H1 (cell line): ENCODE results near the gene ZFYVE1. TPM values are rescaled to one million over a fixed set of nuclear protein-coding genes. Genes with fewer than 3 reads are reported as not detected.

ENCODE experiments used
- CTCF ChIA-PET: fragments of 300-600 bp; sonication (Branson Sonifier 250); formaldehyde crosslinking; loops from one replicate; lab custom pipeline; 2021; ENCODE audit not compliant: partially characterized antibody; lab: Charles Lee
- POLR2A ChIA-PET: fragments of 300-600 bp; sonication (Branson Sonifier 250); formaldehyde crosslinking; loops from one replicate; lab custom pipeline; 2021; ENCODE audit warnings: inconsistent platforms; ENCODE audit not compliant: partially characterized antibody; lab: Charles Lee
- DNase-seq, 2 experiments: peaks; one replicate each; pipeline versions ENCODE4 v3.0.0 to v3.0.0-alpha.2; 2010 to 2022; ENCODE audit warnings: low spot score in 2 of 2, low read depth in 1 of 2, mixed read lengths in 1 of 2
- FAIRE-seq: peaks from 2 replicates; lab custom pipeline; 2011; peaks lifted over from hg19 to GRCh38; lab: Jason Lieb, UNC
- H2AFZ ChIP-seq: 2 replicates; pipeline ENCODE4 v1.8.1; 2012; ENCODE audit warnings: low read length, inconsistent platforms
- H2AK5ac ChIP-seq: 2 replicates; pipeline ENCODE4 v1.6.1; 2013; ENCODE audit warnings: low read depth, low read length
- H2BK120ac ChIP-seq: replicated peaks from 2 replicates; pipeline ENCODE3; 2013; ENCODE audit warnings: low read depth, low read length, inconsistent platforms
- H2BK12ac ChIP-seq: 2 replicates; pipeline ENCODE4 v1.6.1; 2013; ENCODE audit warnings: low read depth, low read length
- H2BK15ac ChIP-seq: 2 replicates; pipeline ENCODE4 v1.6.1; 2013; ENCODE audit warnings: low read length
- H2BK20ac ChIP-seq: 2 replicates; pipeline ENCODE4 v1.6.1; 2013; ENCODE audit warnings: low read length
- H2BK5ac ChIP-seq: 2 replicates; pipeline ENCODE4 v1.6.1; 2013; ENCODE audit warnings: low read depth, low read length
- H3K14ac ChIP-seq: 2 replicates; pipeline ENCODE4 v1.6.1; 2013; ENCODE audit warnings: inconsistent platforms; ENCODE audit not compliant: insufficient read length
- H3K18ac ChIP-seq: 2 replicates; pipeline ENCODE4 v1.6.1; 2013; ENCODE audit warnings: low read length; ENCODE audit errors: extremely low read depth
- H3K23ac ChIP-seq: 2 replicates; pipeline ENCODE4 v1.6.1; 2013; ENCODE audit warnings: inconsistent platforms; ENCODE audit not compliant: insufficient read length
- H3K23me2 ChIP-seq: 2 replicates; pipeline ENCODE4 v1.6.1; 2013; ENCODE audit warnings: low read depth, low read length
- H3K27ac ChIP-seq: 2 replicates; pipeline ENCODE4 v1.6.1; 2011; ENCODE audit warnings: low read depth, low read length, inconsistent platforms
- H3K27me3 ChIP-seq, 4 experiments: replicated peaks in 1 of 4; 1 replicate in 1 of 4; 2 replicates in 3 of 4; pipeline versions ENCODE4 v1.6.1 to v1.8.1; 2011 to 2013; ENCODE audit warnings: low read length in 3 of 4, mild to moderate bottlenecking in 3 of 4, inconsistent platforms in 2 of 4, mixed read lengths in 2 of 4, moderate library complexity in 1 of 4; ENCODE audit not compliant: control insufficient read depth in 3 of 4, insufficient read depth in 3 of 4; ENCODE audit errors: extremely low read depth in 1 of 4
- H3K36me3 ChIP-seq, 4 experiments: 2 replicates each; pipeline versions ENCODE4 v1.6.1 to v1.8.1; 2011 to 2013; ENCODE audit warnings: mild to moderate bottlenecking in 4 of 4, low read length in 3 of 4, moderate library complexity in 2 of 4, control low read depth in 1 of 4, inconsistent platforms in 1 of 4; ENCODE audit not compliant: insufficient read depth in 4 of 4, control insufficient read depth in 2 of 4
- H3K4ac ChIP-seq: replicated peaks from 2 replicates; pipeline ENCODE3; 2013; ENCODE audit warnings: low read length, low read depth, mixed read lengths, inconsistent platforms; ENCODE audit not compliant: insufficient read length
- H3K4me1 ChIP-seq, 4 experiments: replicated peaks in 1 of 4; 1 replicate in 1 of 4; 2 replicates in 3 of 4; pipeline versions ENCODE4 v1.6.1 to v1.8.1; 2011 to 2013; ENCODE audit warnings: low read length in 3 of 4, inconsistent platforms in 2 of 4, mixed read lengths in 1 of 4; ENCODE audit not compliant: insufficient read depth in 4 of 4, control insufficient read depth in 3 of 4
- H3K4me2 ChIP-seq, 2 experiments: 2 replicates each; pipeline versions ENCODE4 v1.6.1 to v1.8.1; 2011 to 2013; ENCODE audit warnings: low read depth in 2 of 2, low read length in 2 of 2, control low read depth in 1 of 2, inconsistent platforms in 1 of 2, mild to moderate bottlenecking in 1 of 2; ENCODE audit not compliant: insufficient read depth in 1 of 2
- H3K4me3 ChIP-seq, 4 experiments: fragments of 200-600, 300-600 bp in 1 of 4; sonication (generic), shearing (Covaris generic), sonication (Bioruptor Twin) in 1 of 4; 2 replicates each; pipeline versions ENCODE4 v1.5.1 to v1.8.1; 2011 to 2016; ENCODE audit warnings: low read length in 4 of 4, low read depth in 3 of 4, control low read depth in 2 of 4, inconsistent platforms in 2 of 4, mild to moderate bottlenecking in 2 of 4, mixed read lengths in 1 of 4, moderate library complexity in 1 of 4; ENCODE audit not compliant: insufficient read depth in 2 of 4; ENCODE audit errors: extremely low read depth in 1 of 4
- H3K56ac ChIP-seq: replicated peaks from 2 replicates; pipeline ENCODE3; 2013; ENCODE audit warnings: low read depth, mild to moderate bottlenecking, mixed read lengths, low read length, inconsistent platforms; ENCODE audit not compliant: insufficient read length
- H3K79me1 ChIP-seq: 2 replicates; pipeline ENCODE4 v1.6.1; 2013; ENCODE audit warnings: low read depth, low read length, control low read depth
- H3K79me2 ChIP-seq, 2 experiments: 2 replicates each; pipeline versions ENCODE4 v1.6.1 to v1.8.1; 2012 to 2013; ENCODE audit warnings: low read length in 2 of 2, mild to moderate bottlenecking in 2 of 2, inconsistent platforms in 1 of 2; ENCODE audit not compliant: insufficient read depth in 2 of 2, control insufficient read depth in 1 of 2
- H3K9ac ChIP-seq, 4 experiments: replicated peaks in 1 of 4; 1 replicate in 1 of 4; 2 replicates in 3 of 4; pipeline versions ENCODE4 v1.6.1 to v1.8.1; 2011 to 2013; ENCODE audit warnings: low read depth in 3 of 4, low read length in 3 of 4, control low read depth in 2 of 4, mild to moderate bottlenecking in 2 of 4, moderate library complexity in 2 of 4, inconsistent platforms in 1 of 4; ENCODE audit errors: extremely low read depth in 1 of 4
- H3K9me3 ChIP-seq, 2 experiments: 2 replicates each; pipeline versions ENCODE4 v1.6.1 to v1.8.1; 2012 to 2013; ENCODE audit warnings: mild to moderate bottlenecking in 2 of 2, moderate library complexity in 2 of 2, control low read depth in 1 of 2, inconsistent platforms in 1 of 2, low read depth in 1 of 2, low read length in 1 of 2, mixed read lengths in 1 of 2; ENCODE audit not compliant: insufficient read depth in 2 of 2
- H4K20me1 ChIP-seq, 2 experiments: replicated peaks in 1 of 2; 2 replicates each; pipeline versions ENCODE3 to v1.8.1; 2011 to 2013; ENCODE audit warnings: inconsistent platforms in 2 of 2, low read length in 2 of 2, mild to moderate bottlenecking in 1 of 2; ENCODE audit not compliant: insufficient read depth in 2 of 2, control insufficient read depth in 1 of 2
- H4K5ac ChIP-seq: 2 replicates; pipeline ENCODE4 v1.6.1; 2013; ENCODE audit warnings: low read length, low read depth, mixed read lengths, inconsistent platforms; ENCODE audit not compliant: insufficient read length
- H4K8ac ChIP-seq: 2 replicates; pipeline ENCODE4 v1.8.0; 2013; ENCODE audit warnings: mild to moderate bottlenecking, moderate library complexity, low read length, inconsistent platforms; ENCODE audit not compliant: insufficient read depth; ENCODE audit errors: extremely low read depth
- H4K91ac ChIP-seq: replicated peaks from 2 replicates; pipeline ENCODE3; 2013; ENCODE audit warnings: low read length, mixed read lengths, inconsistent platforms; ENCODE audit not compliant: insufficient read length
- CHD2 ChIP-seq: IDR thresholded peaks from 2 replicates; pipeline ENCODE4 v1.6.1; 2012; ENCODE audit warnings: low read length, improper control_type of control experiment
- CREB1 ChIP-seq: IDR thresholded peaks from 2 replicates; pipeline ENCODE4 v1.6.1; 2012; ENCODE audit warnings: inconsistent platforms
- CTBP2 ChIP-seq: IDR thresholded peaks from 2 replicates; pipeline ENCODE4 v1.7.0; 2011; ENCODE audit warnings: borderline replicate concordance, mild to moderate bottlenecking, moderate library complexity, mixed read lengths, low read length; ENCODE audit not compliant: insufficient read depth, insufficient read length
- RAD21 ChIP-seq, 2 experiments: IDR thresholded peaks in 1 of 2; conservative IDR thresholded peaks in 1 of 2; 2 replicates each; pipeline ENCODE4 v1.6.1; 2011; ENCODE audit warnings: low read depth in 2 of 2, low read length in 2 of 2, improper control_type of control experiment in 1 of 2, inconsistent platforms in 1 of 2, mild to moderate bottlenecking in 1 of 2, moderate library complexity in 1 of 2
- RFX5 ChIP-seq: IDR thresholded peaks from 2 replicates; pipeline ENCODE4 v1.6.1; 2011; ENCODE audit warnings: low read depth, low read length, improper control_type of control experiment, borderline replicate concordance
- SIX5 ChIP-seq: IDR thresholded peaks from 2 replicates; pipeline ENCODE4 v1.6.1; 2011; ENCODE audit warnings: mild to moderate bottlenecking, low read depth, low read length
- SP2 ChIP-seq: IDR thresholded peaks from 2 replicates; pipeline ENCODE4 v1.6.1; 2012; ENCODE audit warnings: mild to moderate bottlenecking, low read length, inconsistent platforms
- TCF12 ChIP-seq: IDR thresholded peaks from 2 replicates; pipeline ENCODE4 v1.6.1; 2011; ENCODE audit warnings: low read depth, mild to moderate bottlenecking, low read length
- WGBS, 2 experiments: shearing (Covaris generic) in 1 of 2; methylation state at CpG; one replicate each; pipeline versions ENCODE4 v1.1.6 to v1.1.7; 2013 to 2015; ENCODE audit warnings: low lambda C conversion rate in 2 of 2, mixed read lengths in 2 of 2, inconsistent platforms in 1 of 2, low coverage in 1 of 2, missing lambda C conversion rate in 1 of 2; ENCODE audit not compliant: insufficient replicate concordance in 2 of 2, insufficient coverage in 1 of 2, insufficient read length in 1 of 2; ENCODE audit errors: extremely low coverage in 1 of 2, missing lambda C conversion rate in 1 of 2; 5-methylcytosine and 5-hydroxymethylcytosine counted together
- polyA plus RNA-seq, 7 experiments: library from polyadenylated mRNA; depleted of rRNA in 3 of 7; stranded (reverse) in 5 of 7; unstranded in 2 of 7; fragments of >200 nt in 5 of 7; fragments of 200-250 nt in 2 of 7; gene quantifications; 1 replicate in 5 of 7; 2 replicates in 1 of 7; 4 replicates in 1 of 7; pipeline versions ENCODE4 v1.2.1 to v1.2.3, GENCODE V29; 2011 to 2013; ENCODE audit warnings: missing spikeins in 2 of 7, mixed read lengths in 2 of 7
- total RNA-seq: library from RNA; stranded (reverse); fragmentation: NEBNext Ultra II Directional; extraction: Animal tissue kit (Norgen Biotek cat#: 25700); gene quantifications from 2 replicates; pipeline ENCODE4 v1.2.1, GENCODE V29; 2021

Gene ZFYVE1
- total and polyA plus RNA-seq, 2 of the 8 experiments (the other 6 are each of a cell fraction or from before 2014, with no cell fraction given), result 9.8 to 12.5 TPM

GRCh38 chr14:73000073-73000472 lies 26.8 kb downstream of the ZFYVE1 start:
- CTCF ChIA-PET, result interaction anchor here (1.0 kb wide), 1 partner anchor 484 kb away, joined by 4 read pairs; no protein-coding TSS in a partner anchor
- FAIRE-seq, result no peak
- Histone ChIP-seq H3K14ac (no peak overlapping the region), H3K27me3 (no peaks in the 10 kb centered on the region), H3K4me2 (no peak overlapping the region), H3K56ac (no peak overlapping the region), H3K4me3 (no peak overlapping the region), H2AK5ac (no peak overlapping the region), H3K36me3 (peaks cover 0 to 4% (median 3%) of the 10 kb centered on the region in 4 experiments; a peak in 3 of 8 replicates), H2AFZ (no peak overlapping the region), H3K4me1 (peaks cover 0 to 5% (median 0%) of the 10 kb centered on the region in 4 experiments; a peak in 3 of 7 replicates), H4K20me1 (no peaks in the 10 kb centered on the region), H2BK120ac (no peak overlapping the region), H3K23me2 (no peaks in the 10 kb centered on the region; the same call in 1 of the 2 replicates), H3K27ac (no peak overlapping the region), H2BK12ac (no peak overlapping the region), H4K91ac (no peak overlapping the region), H3K79me1 (peaks cover 2% of the 10 kb centered on the region; the same call in 1 of the 2 replicates), H3K23ac (no peak overlapping the region), H4K8ac (no peak overlapping the region), H3K79me2 (peaks cover 0 to 6% of the 10 kb centered on the region in 2 experiments; a peak in 2 of 4 replicates), H2BK5ac (no peak overlapping the region), H3K4ac (no peak overlapping the region), H4K5ac (no peak overlapping the region), H2BK15ac (no peak overlapping the region), H3K18ac (no peak overlapping the region), H3K9ac (no peak overlapping the region), H3K9me3 (no peaks in the 10 kb centered on the region), H2BK20ac (no peak overlapping the region)
- WGBS, 2 experiments, result 74% methylated on average over 2 of the region's 2 CpGs; no CpG with 5 or more reads in 1 of the 2 experiments
- POLR2A ChIA-PET, result interaction anchor here (1.0 to 1.6 kb wide), 3 partner anchors 13 to 59 kb away, joined by 3 to 5 read pairs (median 5); partner anchors contain the start of gene RBM25
- TF ChIP-seq RFX5, result no peak
- TF ChIP-seq CTBP2, result no peak
- no peak for TF ChIP-seq CREB1
- no peak for TF ChIP-seq TCF12
- TF ChIP-seq CHD2, result no peak
- no peak for TF ChIP-seq SIX5
- TF ChIP-seq RAD21 (IDR thresholded peaks at IDR 0.05 in 1 of 2, conservative IDR thresholded peaks at IDR 0.05 in 1 of 2; ENCODE audit: low read depth in 2 of 2, low read length in 2 of 2), result no peak
- no peak for TF ChIP-seq SP2
- DNase-seq, result no peak
